Measurements from ENCODE around the gene FZD1.
A peak's percentile ranks its signal among the peaks of the same experiment; 100 is the strongest.

Gene FZD1

DNA sequence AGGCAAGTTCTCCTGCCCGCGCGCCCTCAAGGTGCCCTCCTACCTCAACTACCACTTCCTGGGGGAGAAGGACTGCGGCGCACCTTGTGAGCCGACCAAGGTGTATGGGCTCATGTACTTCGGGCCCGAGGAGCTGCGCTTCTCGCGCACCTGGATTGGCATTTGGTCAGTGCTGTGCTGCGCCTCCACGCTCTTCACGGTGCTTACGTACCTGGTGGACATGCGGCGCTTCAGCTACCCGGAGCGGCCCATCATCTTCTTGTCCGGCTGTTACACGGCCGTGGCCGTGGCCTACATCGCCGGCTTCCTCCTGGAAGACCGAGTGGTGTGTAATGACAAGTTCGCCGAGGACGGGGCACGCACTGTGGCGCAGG lies 1.4 kb downstream of the FZD1 start:
- Histone ChIP-seq H4K8ac (ENCODE audit: low read depth, low read length) (no peak overlapping the region), H3K9me3 (ENCODE audit: insufficient read depth, low read depth, low read length) (peaks cover 11% of the 10 kb centered on the region), H3K79me1 (ENCODE audit: low read length) (peaks cover 5% of the 10 kb centered on the region), H2BK120ac (ENCODE audit: insufficient read depth, low read length, poor library complexity) (no peak overlapping the region), H3K4ac (ENCODE audit: low read depth, low read length) (no peak overlapping the region), H3K14ac (ENCODE audit: low read length) (no peak overlapping the region), H3K27ac (ENCODE audit: low read depth, low read length) (no peak overlapping the region), H3K27me3 (ENCODE audit: insufficient read depth, low read length) (peaks cover 21% of the 10 kb centered on the region), H3K4me1 (ENCODE audit: control insufficient read depth in 1 of 2, insufficient read depth in 2 of 2, low read length in 2 of 2) (peaks cover 17 to 23% of the 10 kb centered on the region in 2 experiments), H2BK12ac (ENCODE audit: low read length) (no peak overlapping the region), H3K18ac (ENCODE audit: low read length) (peak overlapping the region; percentile 12), H3K36me3 (ENCODE audit: control insufficient read depth in 1 of 2, insufficient read depth in 2 of 2, low read length in 2 of 2) (no peaks in the 10 kb centered on the region), H2AFZ (ENCODE audit: insufficient read depth, low read length, poor library complexity) (no peak overlapping the region), H3K23ac (ENCODE audit: low read length) (no peak overlapping the region), H3K79me2 (ENCODE audit: control insufficient read depth, insufficient read depth, low read length, poor library complexity) (peaks cover 2% of the 10 kb centered on the region), H3K4me3 (ENCODE audit: low read depth, low read length) (peak overlapping the region; percentile 84), H2AK5ac (ENCODE audit: low read length) (no peak overlapping the region), H3K4me2 (ENCODE audit: low read length) (peak overlapping the region; percentile 94), H4K12ac (ENCODE audit: low read depth, low read length) (no peak overlapping the region), H4K91ac (ENCODE audit: low read depth, low read length) (no peak overlapping the region), H2BK5ac (ENCODE audit: low read depth, low read length, poor library complexity) (no peak overlapping the region), H3K9ac (ENCODE audit: low read length) (no peak overlapping the region)
- DNase-seq = no peak
- no CpG with 5 or more reads among the region's 31 CpGs for WGBS (ENCODE audit: extremely low coverage, insufficient coverage, insufficient read length)

DNA sequence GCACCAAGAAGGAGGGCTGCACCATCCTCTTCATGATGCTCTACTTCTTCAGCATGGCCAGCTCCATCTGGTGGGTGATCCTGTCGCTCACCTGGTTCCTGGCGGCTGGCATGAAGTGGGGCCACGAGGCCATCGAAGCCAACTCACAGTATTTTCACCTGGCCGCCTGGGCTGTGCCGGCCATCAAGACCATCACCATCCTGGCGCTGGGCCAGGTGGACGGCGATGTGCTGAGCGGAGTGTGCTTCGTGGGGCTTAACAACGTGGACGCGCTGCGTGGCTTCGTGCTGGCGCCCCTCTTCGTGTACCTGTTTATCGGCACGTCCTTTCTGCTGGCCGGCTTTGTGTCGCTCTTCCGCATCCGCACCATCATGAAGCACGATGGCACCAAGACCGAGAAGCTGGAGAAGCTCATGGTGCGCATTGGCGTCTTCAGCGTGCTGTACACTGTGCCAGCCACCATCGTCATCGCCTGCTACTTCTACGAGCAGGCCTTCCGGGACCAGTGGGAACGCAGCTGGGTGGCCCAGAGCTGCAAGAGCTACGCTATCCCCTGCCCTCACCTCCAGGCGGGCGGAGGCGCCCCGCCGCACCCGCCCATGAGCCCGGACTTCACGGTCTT lies 1.9 kb downstream of the FZD1 start:
- Histone ChIP-seq H3K23ac (ENCODE audit: low read length) (peak overlapping the region; percentile 11), H3K18ac (ENCODE audit: low read length) (peak overlapping the region; percentile 9), H3K4ac (ENCODE audit: low read depth, low read length) (no peak overlapping the region), H2BK5ac (ENCODE audit: low read depth, low read length, poor library complexity) (no peak overlapping the region), H3K36me3 (ENCODE audit: control insufficient read depth in 1 of 2, insufficient read depth in 2 of 2, low read length in 2 of 2) (no peaks in the 10 kb centered on the region), H4K12ac (ENCODE audit: low read depth, low read length) (no peak overlapping the region), H4K8ac (ENCODE audit: low read depth, low read length) (no peak overlapping the region), H2BK120ac (ENCODE audit: insufficient read depth, low read length, poor library complexity) (no peak overlapping the region), H2BK12ac (ENCODE audit: low read length) (no peak overlapping the region), H3K27ac (ENCODE audit: low read depth, low read length) (no peak overlapping the region), H3K4me3 (ENCODE audit: low read depth, low read length) (peak overlapping the region; percentile 84), H3K9ac (ENCODE audit: low read length) (no peak overlapping the region), H3K4me2 (ENCODE audit: low read length) (peak overlapping the region; percentile 94), H3K27me3 (ENCODE audit: insufficient read depth, low read length) (peaks cover 21% of the 10 kb centered on the region), H3K79me1 (ENCODE audit: low read length) (peaks cover 5% of the 10 kb centered on the region), H3K14ac (ENCODE audit: low read length) (no peak overlapping the region), H3K4me1 (ENCODE audit: control insufficient read depth in 1 of 2, insufficient read depth in 2 of 2, low read length in 2 of 2) (peaks cover 17 to 23% of the 10 kb centered on the region in 2 experiments), H4K91ac (ENCODE audit: low read depth, low read length) (no peak overlapping the region), H2AFZ (ENCODE audit: insufficient read depth, low read length, poor library complexity) (no peak overlapping the region), H3K79me2 (ENCODE audit: control insufficient read depth, insufficient read depth, low read length, poor library complexity) (peaks cover 2% of the 10 kb centered on the region), H2AK5ac (ENCODE audit: low read length) (no peak overlapping the region), H3K9me3 (ENCODE audit: insufficient read depth, low read depth, low read length) (peaks cover 11% of the 10 kb centered on the region)
- no CpG with 5 or more reads among the region's 43 CpGs for WGBS (ENCODE audit: extremely low coverage, insufficient coverage, insufficient read length)
- DNase-seq = no peak

DNA sequence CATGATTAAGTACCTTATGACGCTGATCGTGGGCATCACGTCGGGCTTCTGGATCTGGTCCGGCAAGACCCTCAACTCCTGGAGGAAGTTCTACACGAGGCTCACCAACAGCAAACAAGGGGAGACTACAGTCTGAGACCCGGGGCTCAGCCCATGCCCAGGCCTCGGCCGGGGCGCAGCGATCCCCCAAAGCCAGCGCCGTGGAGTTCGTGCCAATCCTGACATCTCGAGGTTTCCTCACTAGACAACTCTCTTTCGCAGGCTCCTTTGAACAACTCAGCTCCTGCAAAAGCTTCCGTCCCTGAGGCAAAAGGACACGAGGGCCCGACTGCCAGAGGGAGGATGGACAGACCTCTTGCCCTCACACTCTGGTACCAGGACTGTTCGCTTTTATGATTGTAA lies 2.5 kb downstream of the FZD1 start:
- H3K4me2 ChIP-seq (ENCODE audit: low read length) = peak overlapping the region; percentile 94
- no peak overlapping the region for H3K27ac ChIP-seq (ENCODE audit: low read depth, low read length)
- peaks cover 11% of the 10 kb centered on the region for H3K9me3 ChIP-seq (ENCODE audit: insufficient read depth, low read depth, low read length)
- no peak overlapping the region for H3K4me3 ChIP-seq (ENCODE audit: low read depth, low read length)
- no peak overlapping the region for H2AK5ac ChIP-seq (ENCODE audit: low read length)
- no peak overlapping the region for H3K18ac ChIP-seq (ENCODE audit: low read length)
- peaks cover 21% of the 10 kb centered on the region for H3K27me3 ChIP-seq (ENCODE audit: insufficient read depth, low read length)
- H3K79me2 ChIP-seq (ENCODE audit: control insufficient read depth, insufficient read depth, low read length, poor library complexity) = peaks cover 2% of the 10 kb centered on the region
- H3K9ac ChIP-seq (ENCODE audit: low read length) = no peak overlapping the region
- no peak overlapping the region for H3K4ac ChIP-seq (ENCODE audit: low read depth, low read length)
- H2BK5ac ChIP-seq (ENCODE audit: low read depth, low read length, poor library complexity) = no peak overlapping the region
- H4K12ac ChIP-seq (ENCODE audit: low read depth, low read length) = no peak overlapping the region
- H4K8ac ChIP-seq (ENCODE audit: low read depth, low read length) = no peak overlapping the region
- no peaks in the 10 kb centered on the region for H3K36me3 ChIP-seq (ENCODE audit: control insufficient read depth in 1 of 2, insufficient read depth in 2 of 2, low read length in 2 of 2)
- no peak overlapping the region for H3K14ac ChIP-seq (ENCODE audit: low read length)
- no peak overlapping the region for H2AFZ ChIP-seq (ENCODE audit: insufficient read depth, low read length, poor library complexity)
- H3K79me1 ChIP-seq (ENCODE audit: low read length) = peaks cover 5% of the 10 kb centered on the region
- no peak overlapping the region for H4K91ac ChIP-seq (ENCODE audit: low read depth, low read length)
- WGBS (ENCODE audit: extremely low coverage, insufficient coverage, insufficient read length) = no CpG with 5 or more reads among the region's 20 CpGs
- peaks cover 17 to 23% of the 10 kb centered on the region in 2 experiments for H3K4me1 ChIP-seq (ENCODE audit: control insufficient read depth in 1 of 2, insufficient read depth in 2 of 2, low read length in 2 of 2)
- H3K23ac ChIP-seq (ENCODE audit: low read length) = no peak overlapping the region
- no peak for DNase-seq
- H2BK12ac ChIP-seq (ENCODE audit: low read length) = no peak overlapping the region
- no peak overlapping the region for H2BK120ac ChIP-seq (ENCODE audit: insufficient read depth, low read length, poor library complexity)

- peaks cover 5% of the 10 kb centered on the region for H3K79me1 ChIP-seq (ENCODE audit: low read length)
- no peak overlapping the region for H2BK120ac ChIP-seq (ENCODE audit: insufficient read depth, low read length, poor library complexity)
- peaks cover 21% of the 10 kb centered on the region for H3K27me3 ChIP-seq (ENCODE audit: insufficient read depth, low read length)
- H3K9ac ChIP-seq (ENCODE audit: low read length) = no peak overlapping the region
- no peak for DNase-seq
- H2BK5ac ChIP-seq (ENCODE audit: low read depth, low read length, poor library complexity) = no peak overlapping the region
- H4K91ac ChIP-seq (ENCODE audit: low read depth, low read length) = no peak overlapping the region
- no peaks in the 10 kb centered on the region for H3K36me3 ChIP-seq (ENCODE audit: control insufficient read depth in 1 of 2, insufficient read depth in 2 of 2, low read length in 2 of 2)
- no peak overlapping the region for H3K23ac ChIP-seq (ENCODE audit: low read length)
- H3K4me2 ChIP-seq (ENCODE audit: low read length) = peak overlapping the region; percentile 94
- peaks cover 11% of the 10 kb centered on the region for H3K9me3 ChIP-seq (ENCODE audit: insufficient read depth, low read depth, low read length)
- H3K27ac ChIP-seq (ENCODE audit: low read depth, low read length) = no peak overlapping the region
- H4K8ac ChIP-seq (ENCODE audit: low read depth, low read length) = no peak overlapping the region
- no peak overlapping the region for H3K14ac ChIP-seq (ENCODE audit: low read length)
- H3K4me1 ChIP-seq (ENCODE audit: control insufficient read depth in 1 of 2, insufficient read depth in 2 of 2, low read length in 2 of 2) = peaks cover 17 to 23% of the 10 kb centered on the region in 2 experiments
- no peak overlapping the region for H3K4me3 ChIP-seq (ENCODE audit: low read depth, low read length)
- no peak overlapping the region for H3K18ac ChIP-seq (ENCODE audit: low read length)
- no peak overlapping the region for H2AK5ac ChIP-seq (ENCODE audit: low read length)
- no peak overlapping the region for H2AFZ ChIP-seq (ENCODE audit: insufficient read depth, low read length, poor library complexity)
- H3K79me2 ChIP-seq (ENCODE audit: control insufficient read depth, insufficient read depth, low read length, poor library complexity) = peaks cover 2% of the 10 kb centered on the region
- no peak overlapping the region for H2BK12ac ChIP-seq (ENCODE audit: low read length)
- no CpG with 5 or more reads among the region's 29 CpGs for WGBS (ENCODE audit: extremely low coverage, insufficient coverage, insufficient read length)
- H4K12ac ChIP-seq (ENCODE audit: low read depth, low read length) = no peak overlapping the region
- no peak overlapping the region for H3K4ac ChIP-seq (ENCODE audit: low read depth, low read length)
Measured at GRCh38 chr7:91267171-91267955, 3.1 kb downstream of the FZD1 start.
